BJ (cell line): Measurements from ENCODE around the gene GNG3. TPM values are rescaled to one million over a fixed set of nuclear protein-coding genes. Genes with fewer than 3 reads are reported as not detected.

ENCODE experiments used
- CTCF ChIA-PET: fragments of 350-600 bp; formaldehyde crosslinking; extraction: SDS; loops from one replicate; lab custom pipeline; 2021; ENCODE audit warnings: antibody characterized with exemption, inconsistent platforms; lab: Yijun Ruan, JAX
- POLR2A ChIA-PET: fragments of 300-600 bp; sonication (Branson Sonifier 250); formaldehyde crosslinking; extraction: SDS; loops from one replicate; lab custom pipeline; 2021; ENCODE audit warnings: antibody characterized with exemption; lab: Charles Lee
- DNase-seq: peaks from one replicate; pipeline ENCODE4 v3.0.0-alpha.2; 2011; ENCODE audit warnings: low read depth
- H3K27me3 ChIP-seq: 2 replicates; pipeline ENCODE4 v1.6.0; 2011; ENCODE audit warnings: low read length; ENCODE audit not compliant: control insufficient read depth, insufficient read depth
- H3K36me3 ChIP-seq: 2 replicates; pipeline ENCODE4 v1.5.1; 2011; ENCODE audit warnings: low read length; ENCODE audit not compliant: control insufficient read depth, insufficient read depth
- H3K4me3 ChIP-seq: 2 replicates; pipeline ENCODE4 v1.5.1; 2011; ENCODE audit warnings: low read depth, mild to moderate bottlenecking, control low read depth, low read length
- polyA plus RNA-seq: library from polyadenylated mRNA; depleted of rRNA; stranded (reverse); fragments of >200 nt; gene quantifications from 2 replicates; pipeline ENCODE4 v1.2.3, GENCODE V29; 2011
- TF ChIP-seq, protein P1 (sequence below): IDR thresholded peaks from 2 replicates; pipeline ENCODE4 v1.5.1; 2011; ENCODE audit warnings: low read depth, mild to moderate bottlenecking, control low read depth, inconsistent platforms, low read length, moderate library complexity; ENCODE audit not compliant: insufficient read depth

Gene GNG3
- polyA plus RNA-seq, 1 experiment, result not detected

DNA sequence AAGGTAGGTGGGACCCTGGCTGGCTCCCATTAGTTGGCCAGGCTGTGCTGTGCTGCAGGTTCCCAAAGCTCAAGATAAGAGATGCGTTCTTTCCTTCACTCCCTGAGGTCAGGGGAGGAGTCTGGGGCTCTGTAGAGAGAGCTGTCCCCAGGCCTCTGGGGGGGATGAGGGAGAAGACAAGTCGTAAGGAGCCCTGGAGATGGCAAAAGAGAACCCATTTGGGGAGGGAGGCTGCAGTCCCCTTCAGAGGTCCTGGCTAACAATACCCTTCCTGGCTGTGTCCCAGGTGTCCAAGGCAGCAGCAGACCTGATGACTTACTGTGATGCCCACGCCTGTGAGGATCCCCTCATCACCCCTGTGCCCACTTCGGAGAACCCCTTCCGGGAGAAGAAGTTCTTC, 916 bp downstream of the GNG3 start:
- ChIA-PET CTCF (interaction anchor here (1.0 to 2.2 kb wide), 5 partner anchors 14 to 148 kb away, joined by 3 to 11 read pairs (median 5); partner anchors contain the start of gene UQCC3), POLR2A (interaction anchor here (0.5 to 1.0 kb wide), 2 partner anchors 44 to 153 kb away, joined by 3 read pairs; partner anchors contain the start of gene C11orf98)
- Histone ChIP-seq H3K27me3 (no peaks in the 10 kb centered on the region), H3K4me3 (no peak overlapping the region; the same call in 1 of the 2 replicates), H3K36me3 (peaks cover 6% of the 10 kb centered on the region)
- DNase-seq, result no peak
- TF ChIP-seq, protein P1, sequence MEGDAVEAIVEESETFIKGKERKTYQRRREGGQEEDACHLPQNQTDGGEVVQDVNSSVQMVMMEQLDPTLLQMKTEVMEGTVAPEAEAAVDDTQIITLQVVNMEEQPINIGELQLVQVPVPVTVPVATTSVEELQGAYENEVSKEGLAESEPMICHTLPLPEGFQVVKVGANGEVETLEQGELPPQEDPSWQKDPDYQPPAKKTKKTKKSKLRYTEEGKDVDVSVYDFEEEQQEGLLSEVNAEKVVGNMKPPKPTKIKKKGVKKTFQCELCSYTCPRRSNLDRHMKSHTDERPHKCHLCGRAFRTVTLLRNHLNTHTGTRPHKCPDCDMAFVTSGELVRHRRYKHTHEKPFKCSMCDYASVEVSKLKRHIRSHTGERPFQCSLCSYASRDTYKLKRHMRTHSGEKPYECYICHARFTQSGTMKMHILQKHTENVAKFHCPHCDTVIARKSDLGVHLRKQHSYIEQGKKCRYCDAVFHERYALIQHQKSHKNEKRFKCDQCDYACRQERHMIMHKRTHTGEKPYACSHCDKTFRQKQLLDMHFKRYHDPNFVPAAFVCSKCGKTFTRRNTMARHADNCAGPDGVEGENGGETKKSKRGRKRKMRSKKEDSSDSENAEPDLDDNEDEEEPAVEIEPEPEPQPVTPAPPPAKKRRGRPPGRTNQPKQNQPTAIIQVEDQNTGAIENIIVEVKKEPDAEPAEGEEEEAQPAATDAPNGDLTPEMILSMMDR, result no peak

DNA sequence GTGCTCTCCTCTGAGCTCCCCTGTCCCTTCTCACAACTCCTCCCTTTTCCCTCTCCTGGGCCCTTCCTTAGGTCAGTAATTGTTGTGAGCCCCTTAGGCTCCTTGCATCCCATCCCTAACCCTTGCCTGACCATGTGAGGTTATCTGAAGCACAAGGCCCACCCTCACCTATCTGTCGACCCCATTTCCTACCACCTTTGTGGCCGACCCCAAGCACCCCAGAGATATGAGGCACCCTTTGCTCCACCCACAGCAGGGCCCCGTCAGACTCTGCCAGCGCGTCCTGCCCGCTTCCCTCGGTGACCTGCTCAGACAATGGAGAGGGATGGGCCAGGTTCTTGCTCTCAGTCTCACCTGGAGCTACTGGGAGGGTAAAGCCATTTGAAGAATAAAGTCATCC, 1.3 kb downstream of the GNG3 start:
- CTCF ChIA-PET, result interaction anchor here (1.0 to 2.2 kb wide), 5 partner anchors 14 to 148 kb away, joined by 3 to 11 read pairs (median 5); partner anchors contain the start of gene UQCC3
- Histone ChIP-seq H3K36me3 (peaks cover 10% of the 10 kb centered on the region), H3K27me3 (no peaks in the 10 kb centered on the region), H3K4me3 (peak overlapping the region; percentile 46)
- POLR2A ChIA-PET, result interaction anchor here (1.0 to 1.5 kb wide), 3 partner anchors 17 to 44 kb away, joined by 3 to 7 read pairs (median 3); partner anchors contain the start of genes C11orf98 and HNRNPUL2
- DNase-seq, result no peak
- TF ChIP-seq, protein P1, result no peak

DNA sequence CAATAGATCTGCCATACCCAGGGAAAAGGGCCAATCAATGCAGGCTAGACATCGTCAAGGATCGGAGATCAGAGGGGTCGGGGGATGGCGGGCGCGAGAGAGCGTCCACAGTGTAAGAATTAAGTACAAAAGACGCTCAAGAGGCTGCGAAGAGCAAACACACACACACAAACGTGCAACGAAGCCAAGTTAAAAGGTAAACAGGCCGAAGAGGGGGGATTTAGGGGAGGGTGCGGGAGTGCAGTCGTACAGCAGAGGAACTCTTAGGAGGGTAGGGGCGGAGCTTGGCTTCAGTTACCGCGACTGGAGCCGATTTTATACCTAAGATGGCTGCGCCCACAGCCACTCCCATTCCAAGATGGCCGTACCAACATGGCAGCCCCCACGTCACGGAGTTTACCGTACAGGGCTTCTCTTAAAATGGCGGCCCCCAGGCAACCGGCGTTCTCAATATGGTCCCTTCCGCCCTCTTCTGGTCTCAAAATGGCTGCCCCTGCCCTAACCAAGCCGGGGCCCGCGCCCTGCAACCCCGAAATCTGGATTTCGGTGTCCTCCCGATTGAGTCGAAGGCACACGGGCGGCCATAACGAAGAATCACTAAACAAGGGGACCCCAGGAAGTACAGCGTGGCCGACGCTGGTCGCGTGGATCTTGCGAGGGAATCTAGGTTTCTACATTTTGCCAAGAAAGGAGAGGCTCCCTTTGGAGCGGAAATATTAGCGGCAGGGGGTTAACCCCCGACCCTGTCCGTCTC, 1.9 kb downstream of the GNG3 start:
- peak; percentile 84 for DNase-seq
- ChIA-PET CTCF (interaction anchor here (1.0 to 2.2 kb wide), 4 partner anchors 15 to 149 kb away, joined by 3 to 11 read pairs (median 5); no protein-coding TSS in a partner anchor), POLR2A (interaction anchor here (1.0 to 1.5 kb wide), 3 partner anchors 17 to 45 kb away, joined by 3 to 7 read pairs (median 3); partner anchors contain the start of genes C11orf98 and HNRNPUL2)
- H3K36me3 ChIP-seq, result peaks cover 12% of the 10 kb centered on the region
- peak overlapping the region; percentile 46 for H3K4me3 ChIP-seq
- H3K27me3 ChIP-seq, result no peaks in the 10 kb centered on the region
- TF ChIP-seq, protein P1, result 0 out of 2 replicates have a peak, but pooled peaks have one; percentile 7

DNA sequence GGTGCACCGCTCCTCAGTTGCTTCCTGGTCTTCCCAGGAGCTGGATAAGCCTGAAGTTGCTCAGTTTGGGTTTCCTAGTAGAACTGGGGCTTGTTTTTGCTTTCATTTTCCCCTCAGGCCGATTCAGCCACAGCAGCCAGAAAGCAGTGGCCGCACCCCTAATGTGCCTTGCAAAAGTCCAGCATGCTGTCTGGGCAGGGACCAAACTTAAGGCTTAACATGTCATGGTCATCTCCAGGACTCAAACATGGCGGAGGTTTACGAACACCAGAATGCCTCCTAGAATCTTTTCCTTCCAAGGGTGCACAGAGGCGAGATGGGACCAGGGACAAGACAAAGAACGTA, 2.5 kb downstream of the GNG3 start:
- TF ChIP-seq, protein P1, result no peak
- H3K27me3 ChIP-seq, result no peaks in the 10 kb centered on the region
- peaks cover 17% of the 10 kb centered on the region for H3K36me3 ChIP-seq
- CTCF ChIA-PET, result interaction anchor here (1.4 kb wide), 1 partner anchor 15 kb away, joined by 3 read pairs; no protein-coding TSS in a partner anchor
- H3K4me3 ChIP-seq, result peak overlapping the region; percentile 34
- POLR2A ChIA-PET, result interaction anchor here (1.0 to 1.5 kb wide), 2 partner anchors 16 to 17 kb away, joined by 3 to 7 read pairs; partner anchors contain the start of gene HNRNPUL2
- DNase-seq, result no peak

DNA sequence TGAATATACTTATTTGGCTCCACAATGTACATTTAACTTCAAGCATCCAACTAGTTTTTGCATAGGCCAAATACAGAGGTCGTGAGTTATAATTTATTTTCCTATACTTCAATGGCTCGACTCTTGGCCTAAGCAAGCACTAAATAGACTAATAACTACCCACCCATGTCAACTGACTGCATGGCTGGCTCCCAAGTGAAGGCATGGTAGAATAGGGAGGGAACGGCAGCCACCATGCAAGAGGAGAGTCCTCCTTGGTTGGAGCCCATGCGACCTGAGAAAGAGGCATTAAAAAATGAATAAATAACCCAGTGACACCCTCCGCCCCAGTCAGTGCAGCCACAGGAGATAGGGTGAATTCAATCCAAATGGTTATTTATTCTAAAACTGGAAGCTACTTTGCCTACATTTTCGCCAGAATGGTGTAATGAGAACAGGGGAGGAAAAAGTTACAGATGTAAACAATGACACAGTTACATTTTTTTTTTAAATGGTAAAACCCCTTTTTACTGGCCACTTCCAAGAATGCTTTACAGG, 4.9 kb downstream of the GNG3 start:
- Histone ChIP-seq H3K36me3 (peaks cover 33% of the 10 kb centered on the region), H3K27me3 (no peaks in the 10 kb centered on the region), H3K4me3 (no peak overlapping the region)
- ChIA-PET CTCF (interaction anchor here (0.6 kb wide), 1 partner anchor 11 kb away, joined by 5 read pairs; no protein-coding TSS in a partner anchor), POLR2A (no interaction called here)
- TF ChIP-seq, protein P1, result no peak
- no peak for DNase-seq
